ENCODE data around the gene LRTM1.

DNA sequence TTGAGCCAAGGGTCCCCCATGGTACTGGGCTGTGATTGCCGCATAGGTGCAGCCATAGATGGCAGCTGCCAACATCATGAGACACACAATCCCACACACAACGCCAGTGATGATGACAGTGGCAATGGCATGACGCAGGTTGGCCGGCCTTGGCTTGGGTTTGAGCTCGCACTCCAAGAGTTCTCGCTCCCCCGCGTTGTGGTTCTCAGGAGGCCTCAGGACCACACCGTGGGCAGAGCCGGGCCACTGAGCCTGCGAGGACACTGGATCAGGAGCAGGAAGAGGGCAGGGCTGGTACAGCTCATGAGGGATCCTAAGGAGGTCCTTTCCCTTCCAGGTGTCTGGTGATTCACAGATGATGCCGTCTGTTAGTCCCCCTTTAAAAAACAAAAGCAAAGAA lies 9.3 kb downstream of the LRTM1 start:
- TF ChIP-seq, protein P1, sequence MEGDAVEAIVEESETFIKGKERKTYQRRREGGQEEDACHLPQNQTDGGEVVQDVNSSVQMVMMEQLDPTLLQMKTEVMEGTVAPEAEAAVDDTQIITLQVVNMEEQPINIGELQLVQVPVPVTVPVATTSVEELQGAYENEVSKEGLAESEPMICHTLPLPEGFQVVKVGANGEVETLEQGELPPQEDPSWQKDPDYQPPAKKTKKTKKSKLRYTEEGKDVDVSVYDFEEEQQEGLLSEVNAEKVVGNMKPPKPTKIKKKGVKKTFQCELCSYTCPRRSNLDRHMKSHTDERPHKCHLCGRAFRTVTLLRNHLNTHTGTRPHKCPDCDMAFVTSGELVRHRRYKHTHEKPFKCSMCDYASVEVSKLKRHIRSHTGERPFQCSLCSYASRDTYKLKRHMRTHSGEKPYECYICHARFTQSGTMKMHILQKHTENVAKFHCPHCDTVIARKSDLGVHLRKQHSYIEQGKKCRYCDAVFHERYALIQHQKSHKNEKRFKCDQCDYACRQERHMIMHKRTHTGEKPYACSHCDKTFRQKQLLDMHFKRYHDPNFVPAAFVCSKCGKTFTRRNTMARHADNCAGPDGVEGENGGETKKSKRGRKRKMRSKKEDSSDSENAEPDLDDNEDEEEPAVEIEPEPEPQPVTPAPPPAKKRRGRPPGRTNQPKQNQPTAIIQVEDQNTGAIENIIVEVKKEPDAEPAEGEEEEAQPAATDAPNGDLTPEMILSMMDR (IDR thresholded peaks at IDR 0.05 in 8 of 11, conservative IDR thresholded peaks at IDR 0.05 in 3 of 11) = no peak
- no peak for TF ChIP-seq POLR2AphosphoS5 (IDR thresholded peaks at IDR 0.05)
- TF ChIP-seq POLR2A (IDR thresholded peaks at IDR 0.05) = no peak

All from spleen (tissue), 7 donors.